ENCODE results near the gene FBXW8. TPM values are rescaled to one million over a fixed set of nuclear protein-coding genes. Genes with fewer than 3 reads are reported as not detected.

The FBXW8 gene
- total RNA-seq, 1 donor from 2014 or later, result 13.8 TPM

DNA sequence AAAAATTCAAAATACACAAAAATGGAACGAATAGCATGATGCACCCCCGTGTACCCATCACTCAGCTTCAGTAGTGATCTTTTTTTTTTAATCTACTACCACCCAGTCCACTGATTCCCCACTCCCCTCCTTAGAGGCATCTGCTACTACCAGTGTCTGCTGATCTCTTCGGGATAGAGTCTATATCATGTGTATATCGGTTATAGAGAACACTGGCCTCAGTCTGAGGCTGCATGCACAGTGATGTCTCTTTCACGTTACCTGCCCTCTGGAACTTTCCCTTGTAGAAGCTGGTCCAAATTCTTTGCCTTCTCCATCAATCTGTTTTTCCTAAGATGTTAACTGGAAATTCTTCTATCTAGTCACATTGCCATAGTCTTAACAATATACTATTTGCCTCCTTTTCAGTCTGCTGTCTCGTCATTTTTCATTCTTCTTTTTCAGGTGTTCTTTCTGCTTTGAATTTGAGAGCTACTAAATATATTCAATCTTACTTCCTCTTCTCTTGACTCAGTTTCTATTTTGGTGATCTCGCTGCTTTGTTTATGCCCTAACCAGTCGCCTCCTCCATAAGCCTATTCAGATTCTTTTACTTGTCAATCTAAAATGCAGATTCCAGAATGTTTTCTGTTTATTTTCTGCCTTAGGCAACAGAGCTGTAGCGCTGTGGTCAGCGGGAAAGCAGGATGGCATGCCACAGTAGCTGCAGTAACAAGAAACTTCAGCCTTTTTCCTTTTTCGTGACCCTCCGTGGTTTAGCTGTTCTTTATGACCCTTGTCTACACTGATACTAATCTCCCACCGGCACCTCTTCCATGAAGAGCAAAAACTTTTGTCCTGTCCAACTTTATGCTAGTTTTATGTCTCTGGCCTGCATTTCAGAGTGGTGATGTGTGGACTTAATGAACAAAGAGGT is 67.0 kb downstream of the FBXW8 start:
- no peak for TF ChIP-seq POLR2AphosphoS5 (IDR thresholded peaks at IDR 0.05; ENCODE audit: insufficient read depth in 1 of 2, low read depth in 1 of 2)
- TF ChIP-seq POLR2A (IDR thresholded peaks at IDR 0.05), result no peak
- TF ChIP-seq CTCF (IDR thresholded peaks at IDR 0.05), result no peak
- no peak for DNase-seq (ENCODE audit: extremely low spot score in 2 of 2)
- Histone ChIP-seq H3K9me3 (no peaks in the 10 kb centered on the region), H3K4me3 (no peak overlapping the region), H3K27me3 (no peaks in the 10 kb centered on the region), H3K36me3 (no peaks in the 10 kb centered on the region), H3K4me1 (no peaks in the 10 kb centered on the region), H3K27ac (no peak overlapping the region)
- intact Hi-C loops (cut with DNase I), result no loop called here

DNA sequence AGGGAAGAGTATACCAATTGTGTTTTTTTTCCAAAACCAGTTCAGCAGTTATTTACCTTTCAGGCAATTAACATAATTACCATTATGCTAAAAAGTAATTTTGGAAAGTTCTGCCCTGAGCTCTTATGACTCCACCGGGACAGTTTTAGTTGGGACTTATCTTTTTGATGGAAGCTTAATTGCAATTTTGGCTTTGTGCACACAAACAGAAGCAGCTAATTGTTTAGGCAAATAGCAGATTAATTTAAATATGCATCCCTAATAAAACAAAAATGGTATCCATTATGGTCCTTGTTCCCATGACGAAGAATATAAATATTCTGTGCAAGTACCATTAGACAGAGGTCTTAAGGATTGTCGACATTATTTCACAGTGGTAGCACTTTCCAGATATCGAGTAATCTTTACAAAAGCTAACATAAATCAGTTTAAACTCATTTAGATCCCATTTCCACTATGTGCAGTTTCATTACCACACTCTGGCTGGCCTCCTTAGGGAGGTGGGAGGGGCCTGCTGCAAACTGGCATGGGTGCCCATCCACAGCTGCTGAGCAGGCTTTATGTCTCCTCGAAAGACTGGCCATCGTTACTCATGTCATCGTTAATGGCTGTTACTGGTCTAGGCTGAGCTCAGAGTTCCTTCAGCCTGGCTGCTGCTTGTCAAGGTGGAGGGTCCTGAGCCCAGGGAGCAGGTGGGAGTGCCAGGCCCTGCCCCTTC is 68.2 kb downstream of the FBXW8 start:
- Histone ChIP-seq H3K36me3 (no peaks in the 10 kb centered on the region), H3K27ac (no peak overlapping the region), H3K27me3 (no peaks in the 10 kb centered on the region), H3K4me3 (no peak overlapping the region), H3K9me3 (no peaks in the 10 kb centered on the region), H3K4me1 (no peaks in the 10 kb centered on the region)
- TF ChIP-seq POLR2A (IDR thresholded peaks at IDR 0.05) (no peak), POLR2AphosphoS5 (IDR thresholded peaks at IDR 0.05; ENCODE audit: insufficient read depth in 1 of 2, low read depth in 1 of 2) (no peak), CTCF (IDR thresholded peaks at IDR 0.05) (no peak)
- intact Hi-C loops (cut with DNase I), result no loop called here
- DNase-seq (ENCODE audit: extremely low spot score in 2 of 2), result no peak

- TF ChIP-seq CTCF (IDR thresholded peaks at IDR 0.05) (no peak), POLR2AphosphoS5 (IDR thresholded peaks at IDR 0.05; ENCODE audit: insufficient read depth in 1 of 2, low read depth in 1 of 2) (no peak), POLR2A (IDR thresholded peaks at IDR 0.05) (no peak)
- Histone ChIP-seq H3K27ac (no peak overlapping the region), H3K27me3 (no peaks in the 10 kb centered on the region), H3K9me3 (no peaks in the 10 kb centered on the region), H3K36me3 (no peaks in the 10 kb centered on the region), H3K4me3 (no peak overlapping the region), H3K4me1 (no peaks in the 10 kb centered on the region)
- intact Hi-C loops (cut with DNase I), result no loop called here
- no peak for DNase-seq (ENCODE audit: extremely low spot score in 2 of 2)
These were observed 69.3 kb downstream of the FBXW8 start for GRCh38 chr12:116980083-116980482.

GRCh38 chr12:116982791-116983411 is 72.2 kb downstream of the FBXW8 start:
- no peak overlapping the region for H3K4me3 ChIP-seq
- H3K27ac ChIP-seq, result no peak overlapping the region
- intact Hi-C loops (cut with DNase I), result no loop called here
- no peak for DNase-seq (ENCODE audit: extremely low spot score in 2 of 2)
- H3K27me3 ChIP-seq, result no peaks in the 10 kb centered on the region
- H3K36me3 ChIP-seq, result no peaks in the 10 kb centered on the region
- no peaks in the 10 kb centered on the region for H3K4me1 ChIP-seq
- TF ChIP-seq CTCF (IDR thresholded peaks at IDR 0.05), result no peak
- H3K9me3 ChIP-seq, result no peaks in the 10 kb centered on the region

All from vagina (tissue), 2 donors.